ENCODE results near the gene LRRTM4. TPM values are rescaled to one million over a fixed set of nuclear protein-coding genes. Genes with fewer than 3 reads are reported as not detected.

Gene LRRTM4
- total RNA-seq, 1 donor from 2014 or later: 0.98 TPM

- H3K27me3 ChIP-seq: no peaks in the 10 kb centered on the region
- H3K9me3 ChIP-seq: no peaks in the 10 kb centered on the region
- H3K27ac ChIP-seq: no peak overlapping the region
- no peaks in the 10 kb centered on the region for H3K4me1 ChIP-seq
- no peak overlapping the region for H3K4me3 ChIP-seq
- intact Hi-C loops (cut with DNase I): no loop called here
- H3K36me3 ChIP-seq: no peaks in the 10 kb centered on the region
- DNase-seq (ENCODE audit: extremely low spot score in 2 of 2): no peak
- TF ChIP-seq POLR2A (IDR thresholded peaks at IDR 0.05) (no peak), POLR2AphosphoS5 (IDR thresholded peaks at IDR 0.05; ENCODE audit: insufficient read depth in 1 of 2, low read depth in 1 of 2) (no peak)
- TF ChIP-seq, protein P1, sequence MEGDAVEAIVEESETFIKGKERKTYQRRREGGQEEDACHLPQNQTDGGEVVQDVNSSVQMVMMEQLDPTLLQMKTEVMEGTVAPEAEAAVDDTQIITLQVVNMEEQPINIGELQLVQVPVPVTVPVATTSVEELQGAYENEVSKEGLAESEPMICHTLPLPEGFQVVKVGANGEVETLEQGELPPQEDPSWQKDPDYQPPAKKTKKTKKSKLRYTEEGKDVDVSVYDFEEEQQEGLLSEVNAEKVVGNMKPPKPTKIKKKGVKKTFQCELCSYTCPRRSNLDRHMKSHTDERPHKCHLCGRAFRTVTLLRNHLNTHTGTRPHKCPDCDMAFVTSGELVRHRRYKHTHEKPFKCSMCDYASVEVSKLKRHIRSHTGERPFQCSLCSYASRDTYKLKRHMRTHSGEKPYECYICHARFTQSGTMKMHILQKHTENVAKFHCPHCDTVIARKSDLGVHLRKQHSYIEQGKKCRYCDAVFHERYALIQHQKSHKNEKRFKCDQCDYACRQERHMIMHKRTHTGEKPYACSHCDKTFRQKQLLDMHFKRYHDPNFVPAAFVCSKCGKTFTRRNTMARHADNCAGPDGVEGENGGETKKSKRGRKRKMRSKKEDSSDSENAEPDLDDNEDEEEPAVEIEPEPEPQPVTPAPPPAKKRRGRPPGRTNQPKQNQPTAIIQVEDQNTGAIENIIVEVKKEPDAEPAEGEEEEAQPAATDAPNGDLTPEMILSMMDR (IDR thresholded peaks at IDR 0.05): no peak
Observed at GRCh38 chr2:77199411-77199810, 322.8 kb downstream of the LRRTM4 start.

DNA sequence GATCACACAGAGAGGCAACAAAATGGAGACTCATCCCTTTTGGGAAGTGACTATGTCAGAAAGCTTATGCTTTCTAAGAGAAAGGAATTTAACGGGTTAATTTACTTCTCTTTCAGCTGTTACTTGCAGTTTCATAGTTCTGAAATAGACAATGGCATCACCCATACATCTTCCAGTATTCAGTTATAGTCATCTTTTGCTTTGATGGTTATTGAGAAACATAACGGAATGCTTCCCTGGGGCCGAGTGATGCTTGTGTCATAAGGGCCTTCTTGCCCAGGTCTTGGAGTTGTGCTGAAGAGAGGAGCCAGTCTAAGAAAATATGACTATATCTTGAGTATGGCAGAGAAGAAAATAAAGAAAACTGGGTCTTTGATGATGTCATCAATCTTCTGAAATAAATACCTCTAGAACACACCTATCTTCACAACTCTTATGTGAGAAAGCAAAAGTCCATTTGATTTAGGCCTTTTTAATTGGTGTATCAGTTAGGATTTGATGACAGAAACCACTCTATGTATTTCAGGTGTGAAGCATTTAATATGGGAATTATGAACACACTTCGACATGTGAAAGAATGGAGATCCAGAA is 328.2 kb downstream of the LRRTM4 start:
- no peak overlapping the region for H3K27ac ChIP-seq
- no peak for DNase-seq (ENCODE audit: extremely low spot score in 2 of 2)
- H3K27me3 ChIP-seq: no peaks in the 10 kb centered on the region
- no peaks in the 10 kb centered on the region for H3K9me3 ChIP-seq
- H3K36me3 ChIP-seq: no peaks in the 10 kb centered on the region
- H3K4me1 ChIP-seq: no peaks in the 10 kb centered on the region
- no peak for TF ChIP-seq POLR2AphosphoS5 (IDR thresholded peaks at IDR 0.05; ENCODE audit: insufficient read depth in 1 of 2, low read depth in 1 of 2)
- TF ChIP-seq, protein P1 (IDR thresholded peaks at IDR 0.05): no peak
- no peak overlapping the region for H3K4me3 ChIP-seq
- intact Hi-C loops (cut with DNase I): no loop called here

- H3K4me1 ChIP-seq: no peaks in the 10 kb centered on the region
- TF ChIP-seq POLR2A (IDR thresholded peaks at IDR 0.05): no peak
- TF ChIP-seq POLR2AphosphoS5 (IDR thresholded peaks at IDR 0.05; ENCODE audit: insufficient read depth in 1 of 2, low read depth in 1 of 2): no peak
- TF ChIP-seq, protein P1 (IDR thresholded peaks at IDR 0.05): no peak
- intact Hi-C loops (cut with DNase I): no loop called here
- H3K27me3 ChIP-seq: no peaks in the 10 kb centered on the region
- H3K27ac ChIP-seq: no peak overlapping the region
- H3K4me3 ChIP-seq: no peak overlapping the region
- DNase-seq (ENCODE audit: extremely low spot score in 2 of 2): no peak
- no peaks in the 10 kb centered on the region for H3K36me3 ChIP-seq
- no peaks in the 10 kb centered on the region for H3K9me3 ChIP-seq
Observed at GRCh38 chr2:77192811-77193289, 329.3 kb downstream of the LRRTM4 start.

- no peaks in the 10 kb centered on the region for H3K27me3 ChIP-seq
- H3K9me3 ChIP-seq: no peaks in the 10 kb centered on the region
- intact Hi-C loops (cut with DNase I): no loop called here
- no peaks in the 10 kb centered on the region for H3K36me3 ChIP-seq
- no peak overlapping the region for H3K27ac ChIP-seq
- no peak for TF ChIP-seq POLR2AphosphoS5 (IDR thresholded peaks at IDR 0.05; ENCODE audit: insufficient read depth in 1 of 2, low read depth in 1 of 2)
- no peak for TF ChIP-seq POLR2A (IDR thresholded peaks at IDR 0.05)
- TF ChIP-seq, protein P1 (IDR thresholded peaks at IDR 0.05): no peak
- H3K4me1 ChIP-seq: no peaks in the 10 kb centered on the region
- no peak overlapping the region for H3K4me3 ChIP-seq
- DNase-seq (ENCODE audit: extremely low spot score in 2 of 2): no peak
Observed at GRCh38 chr2:77191665-77192064, 330.5 kb downstream of the LRRTM4 start.

DNA sequence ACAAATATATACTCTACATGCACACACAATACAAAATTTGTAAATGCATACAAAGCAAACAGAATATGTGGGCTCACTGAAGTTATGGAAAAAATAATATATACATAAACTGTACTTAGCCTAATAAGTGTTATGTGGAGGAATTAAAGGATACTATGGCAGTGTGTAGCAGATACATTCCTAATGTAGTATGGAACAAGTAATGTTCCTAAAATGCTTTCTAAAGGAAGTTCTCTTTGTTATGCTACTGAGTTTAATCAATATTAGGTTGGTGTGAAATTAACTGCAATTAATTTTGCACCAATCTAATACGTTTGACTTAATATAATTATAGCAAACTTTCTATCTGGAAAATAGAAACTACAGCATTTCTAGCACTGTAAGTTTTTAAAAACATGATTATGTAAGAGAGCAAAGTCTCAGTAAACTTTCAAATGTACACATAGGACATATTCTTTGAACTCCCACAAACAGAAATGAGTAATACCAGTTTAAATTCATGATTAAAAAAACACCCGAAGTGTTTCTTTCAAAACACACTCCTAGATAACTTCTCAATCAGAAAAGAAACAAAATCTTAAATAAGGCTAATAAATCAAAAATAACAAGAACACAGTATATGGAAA is 331.3 kb downstream of the LRRTM4 start:
- Histone ChIP-seq H3K36me3 (no peaks in the 10 kb centered on the region), H3K27ac (no peak overlapping the region), H3K9me3 (no peaks in the 10 kb centered on the region), H3K4me1 (no peaks in the 10 kb centered on the region), H3K4me3 (no peak overlapping the region), H3K27me3 (no peaks in the 10 kb centered on the region)
- TF ChIP-seq POLR2A (IDR thresholded peaks at IDR 0.05): no peak
- no peak for TF ChIP-seq POLR2AphosphoS5 (IDR thresholded peaks at IDR 0.05; ENCODE audit: insufficient read depth in 1 of 2, low read depth in 1 of 2)
- no peak for DNase-seq (ENCODE audit: extremely low spot score in 2 of 2)
- intact Hi-C loops (cut with DNase I): no loop called here

Data from vagina (tissue), 2 donors.